DMS 273 (cell line): ENCODE measurements around the gene NUDT2.

Source experiments
- DNase-seq: peaks from one replicate; lab custom pipeline; 2025; ENCODE audit not compliant: unreplicated experiment; lab: John Stamatoyannopoulos, UW

Gene NUDT2

DNA sequence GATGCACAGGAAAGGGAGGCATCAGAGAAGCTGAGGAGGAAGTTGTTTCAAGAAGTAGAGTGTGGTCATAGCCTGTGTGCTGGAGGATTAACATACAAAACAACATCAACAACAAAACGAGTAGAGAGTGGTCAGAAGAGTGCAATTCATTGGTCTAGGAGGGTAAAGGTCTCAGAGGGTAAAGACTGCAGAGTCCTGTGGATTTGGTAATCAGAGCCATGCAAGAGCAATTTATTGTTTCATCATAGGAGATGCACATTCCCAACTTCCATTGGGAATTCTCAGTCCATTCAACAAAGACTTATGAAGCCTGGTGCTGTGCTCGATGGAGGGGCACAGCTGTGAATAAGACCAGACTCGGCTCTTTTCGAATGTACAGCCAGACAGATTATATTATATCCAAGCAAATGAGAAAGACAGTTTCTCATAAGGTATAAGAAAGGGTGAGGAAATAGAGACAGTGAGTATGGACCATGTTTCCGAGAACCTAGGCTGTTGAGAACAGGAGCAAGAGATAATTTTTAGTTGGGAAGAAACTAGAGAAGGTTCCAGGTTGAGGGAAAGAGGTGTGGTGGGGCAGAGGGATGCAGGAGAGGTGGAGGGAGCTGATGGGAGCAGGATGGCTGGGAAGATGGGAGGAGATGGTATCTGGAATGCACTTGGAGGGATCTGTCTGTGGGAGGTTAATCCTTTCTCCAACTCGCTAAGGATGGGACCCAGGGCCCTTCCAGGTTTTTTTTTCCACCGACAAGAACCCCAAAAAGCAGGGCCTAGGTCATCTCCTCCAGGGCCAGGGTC is 55.2 kb downstream of the NUDT2 start:
- DNase-seq: no peak

DNA sequence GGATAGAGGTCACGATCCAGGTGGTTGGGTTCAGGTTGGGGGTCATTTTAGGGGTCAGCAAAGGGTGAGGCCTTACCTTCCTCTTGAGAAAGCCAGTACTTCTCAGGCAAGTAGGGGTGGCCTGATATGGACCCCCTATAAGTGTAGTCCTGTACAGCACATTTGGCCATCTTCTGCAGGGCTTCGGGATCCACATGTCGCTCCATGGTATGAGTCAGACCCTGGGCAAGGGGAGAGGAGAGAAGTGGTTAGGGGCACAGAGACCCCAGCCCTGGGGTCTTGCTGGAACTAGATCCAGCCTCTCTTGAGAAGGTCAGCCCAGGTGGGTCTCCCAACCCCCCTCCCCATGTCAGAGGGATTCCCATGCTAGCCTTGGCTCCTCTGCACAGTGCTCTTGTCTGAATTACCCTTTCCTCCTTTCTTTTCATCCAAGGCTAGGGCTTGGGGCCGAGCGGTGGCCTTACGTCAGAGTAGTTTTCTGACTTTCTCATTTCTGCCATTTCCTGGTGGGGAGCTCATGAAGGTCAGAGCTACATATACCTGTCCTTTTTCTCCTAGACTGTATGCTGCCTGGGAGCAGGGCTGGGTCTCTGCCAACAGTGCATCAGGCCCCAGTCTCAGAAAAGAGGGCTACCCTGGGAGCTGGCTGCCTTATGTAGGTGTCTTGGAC is 56.3 kb downstream of the NUDT2 start:
- DNase-seq: no peak

DNA sequence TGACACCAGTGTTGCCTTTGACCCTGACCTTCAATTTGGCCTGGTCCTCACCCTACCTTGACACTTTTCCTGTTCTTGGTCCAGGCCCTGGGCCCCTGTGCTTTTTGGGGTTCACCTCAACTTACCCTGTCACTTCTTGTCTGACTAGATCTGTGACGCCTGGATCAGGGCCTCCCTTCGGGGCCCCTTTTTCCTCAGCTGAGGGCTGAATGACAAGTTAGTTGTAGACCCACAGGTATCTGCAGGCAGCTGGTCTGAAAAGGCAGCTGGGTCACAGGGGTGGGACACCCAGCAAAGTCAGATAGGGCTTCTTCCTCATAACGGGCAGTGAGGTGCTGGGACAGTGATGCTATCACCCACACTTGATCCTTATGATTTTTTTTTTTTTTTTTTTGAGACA is 57.3 kb downstream of the NUDT2 start:
- no peak for DNase-seq

DNA sequence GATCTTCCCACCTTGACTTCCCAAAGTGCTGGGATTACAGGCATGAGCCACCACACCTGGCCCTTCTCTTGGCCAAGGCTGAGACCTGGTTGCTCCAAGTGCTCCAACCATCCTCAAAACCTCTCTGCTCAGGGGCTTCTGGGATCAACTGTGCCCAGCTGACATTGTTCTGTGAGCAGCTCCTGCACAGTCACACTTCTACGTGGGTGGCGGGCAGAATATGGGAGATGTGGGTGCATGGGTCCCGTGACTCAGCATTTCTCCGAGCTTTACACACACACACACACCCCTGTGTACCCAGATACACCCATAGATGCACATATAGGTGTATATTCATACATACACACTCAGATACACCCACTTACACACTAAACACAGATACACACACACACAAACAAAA is 57.9 kb downstream of the NUDT2 start:
- no peak for DNase-seq

GRCh38 chr9:34392511-34392910 is 63.1 kb downstream of the NUDT2 start:
- no peak for DNase-seq
